CD8-positive, alpha-beta memory T cell (primary cell): ENCODE data around the gene GNB5. TPM values are rescaled to one million over a fixed set of nuclear protein-coding genes. Genes with fewer than 3 reads are reported as not detected.
A peak's percentile ranks its signal among the peaks of the same experiment; 100 is the strongest.
"Not testable (repeated sequence)": the region's sequence is repeated elsewhere in the genome, so short reads cannot be mapped to it uniquely, and the experiment has no call there.

Source experiments
- CTCF ChIA-PET: fragments of 350-600 bp; sonication (Branson Sonifier 250); formaldehyde crosslinking; loops from one replicate; lab custom pipeline; 2021; ENCODE audit warnings: antibody characterized with exemption; lab: Charles Lee
- POLR2A ChIA-PET: fragments of 350-600 bp; sonication (Branson Sonifier 250); formaldehyde crosslinking; loops from one replicate; lab custom pipeline; 2021; ENCODE audit warnings: antibody characterized with exemption; lab: Charles Lee
- DNase-seq, 5 donors: peaks; one replicate each; pipeline versions ENCODE4 v3.0.0 to v3.0.0-alpha.2; 2020 to 2022; ENCODE audit warnings: mixed read lengths in 1 of 5
- H3K27ac ChIP-seq: one replicate; pipeline ENCODE4 v1.7.0; 2013; ENCODE audit warnings: low read depth, mild to moderate bottlenecking, low read length, moderate library complexity
- H3K27me3 ChIP-seq: 2 replicates; pipeline ENCODE4 v1.7.0; 2013; ENCODE audit warnings: low read length, mild to moderate bottlenecking; ENCODE audit not compliant: insufficient read depth, poor library complexity, severe bottlenecking
- H3K36me3 ChIP-seq: 2 replicates; pipeline ENCODE4 v1.7.0; 2013; ENCODE audit warnings: mild to moderate bottlenecking, low read length, moderate library complexity; ENCODE audit not compliant: insufficient read depth
- H3K4me1 ChIP-seq: 2 replicates; pipeline ENCODE4 v1.7.0; 2013; ENCODE audit warnings: mild to moderate bottlenecking, low read length, moderate library complexity; ENCODE audit not compliant: insufficient read depth
- H3K4me3 ChIP-seq: 2 replicates; pipeline ENCODE4 v1.7.0; 2013; ENCODE audit warnings: mild to moderate bottlenecking, low read length
- H3K9me3 ChIP-seq: 2 replicates; pipeline ENCODE4 v1.7.0; 2013; ENCODE audit warnings: mild to moderate bottlenecking, low read length
- H3K27ac Mint-ChIP-seq, 8 donors: one replicate each; pipeline ENCODE4 v1.8.0; 2020 to 2021; ENCODE audit warnings: mixed read lengths in 8 of 8, mild to moderate bottlenecking in 6 of 8, inconsistent platforms in 3 of 8, moderate library complexity in 3 of 8
- H3K27me3 Mint-ChIP-seq, 2 donors: one replicate each; pipeline ENCODE4 v1.8.0; 2020 to 2021; ENCODE audit warnings: mixed read lengths in 2 of 2, mild to moderate bottlenecking in 1 of 2, moderate library complexity in 1 of 2
- H3K36me3 Mint-ChIP-seq, 3 donors: one replicate each; pipeline ENCODE4 v1.8.0; 2020 to 2021; ENCODE audit warnings: mixed read lengths in 3 of 3, inconsistent platforms in 1 of 3, mild to moderate bottlenecking in 1 of 3
- H3K4me1 Mint-ChIP-seq, 3 donors: one replicate each; pipeline ENCODE4 v1.8.0; 2020 to 2021; ENCODE audit warnings: mixed read lengths in 3 of 3, inconsistent platforms in 1 of 3, mild to moderate bottlenecking in 1 of 3
- H3K4me3 Mint-ChIP-seq, 7 donors: one replicate each; pipeline ENCODE4 v1.8.0; 2020 to 2021; ENCODE audit warnings: mixed read lengths in 7 of 7, mild to moderate bottlenecking in 6 of 7, moderate library complexity in 4 of 7, inconsistent platforms in 2 of 7
- H3K9me3 Mint-ChIP-seq, 5 donors: one replicate each; pipeline ENCODE4 v1.8.0; 2020 to 2022; ENCODE audit warnings: mixed read lengths in 5 of 5, mild to moderate bottlenecking in 3 of 5, moderate library complexity in 2 of 5, inconsistent platforms in 1 of 5
- polyA plus RNA-seq: library from polyadenylated mRNA; unstranded; fragments of 300-500 nt; fragmentation: Illumina TruSeq; gene quantifications from one replicate; pipeline ENCODE4 v1.2.3, GENCODE V29; 2021
- total RNA-seq, 2 experiments: library from RNA; stranded (reverse); gene quantifications; one replicate each; pipeline ENCODE4 v1.2.3, GENCODE V29; 2021

GNB5 gene
- total RNA-seq (10 to 100 TPM; 19.2 to 21.7 TPM), polyA plus RNA-seq (46.0 TPM)

DNA sequence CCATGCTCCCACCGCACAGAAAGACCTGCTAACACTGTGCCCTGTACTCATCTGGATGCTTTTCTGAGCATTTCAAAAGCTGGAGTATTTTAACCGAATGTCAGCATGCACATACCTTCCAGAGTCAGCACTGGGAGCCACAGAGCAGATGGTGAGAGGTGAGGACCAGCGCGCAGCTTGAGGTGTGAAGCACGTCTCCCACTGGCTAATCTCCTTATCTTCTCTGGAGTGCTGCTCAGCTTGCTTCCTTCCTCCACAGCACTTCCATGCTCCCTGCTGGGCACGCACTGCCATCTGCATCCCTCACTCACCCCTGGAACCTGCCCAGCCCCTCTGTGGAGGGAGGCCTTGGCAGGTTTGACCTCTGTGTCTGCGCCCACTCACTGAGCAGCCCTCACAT is at the start of gene GNB5:
TSS of gene GNB5 (minus strand) at position 186 of the 400 bp plus-strand sequence. CDS start 6,716 bp downstream, outside the sequence.
- Histone ChIP-seq H3K27ac (no peak within 1 kb of the TSS), H3K4me3 (no peak within 1 kb of the TSS), H3K9me3 (no peaks in the 10 kb centered on the region), H3K4me1 (no peaks in the 10 kb centered on the region), H3K36me3 (no peaks in the 10 kb centered on the region), H3K27me3 (no peaks in the 10 kb centered on the region)
- Mint-ChIP-seq H3K27me3 (no peaks in the 10 kb centered on the region), H3K36me3 (peaks cover 0 to 8% (median 0%) of the 10 kb centered on the region in 3 donors), H3K4me3 (no peak within 1 kb of the TSS), H3K9me3 (no peaks in the 10 kb centered on the region), H3K27ac (no peak within 1 kb of the TSS), H3K4me1 (no peaks in the 10 kb centered on the region)
- CTCF ChIA-PET: no interaction called here
- DNase-seq: no peak
- POLR2A ChIA-PET: interaction anchor here (1.4 kb wide), 1 partner anchor 12 kb away, joined by 12 read pairs; no protein-coding TSS in a partner anchor

DNA sequence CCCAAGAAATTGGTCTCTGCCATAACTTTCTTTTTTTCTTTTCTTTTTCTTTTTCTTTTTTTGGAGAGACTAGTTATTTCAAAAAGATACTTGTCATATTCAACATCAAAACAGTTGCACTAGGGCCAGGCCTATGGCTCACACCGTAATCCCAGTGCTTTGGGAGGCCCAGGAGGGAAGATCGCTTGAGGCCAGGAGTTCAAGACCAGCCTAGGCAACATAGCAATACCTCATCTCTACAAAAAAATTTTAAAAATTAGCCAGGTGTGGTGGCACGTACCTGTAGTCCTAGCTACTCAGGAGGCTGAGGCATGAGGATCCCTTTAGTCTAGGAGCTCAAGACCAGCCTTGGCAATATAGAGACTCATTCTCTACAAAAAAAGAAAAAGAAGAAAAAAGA is 49.0 kb upstream of the GNB5 start:
- no peaks in the 10 kb centered on the region for H3K9me3 Mint-ChIP-seq
- H3K4me3 ChIP-seq: no peak overlapping the region
- CTCF ChIA-PET: interaction anchor here (1.5 to 2.6 kb wide), 2 partner anchors 12 to 23 kb away, joined by 3 to 14 read pairs; no protein-coding TSS in a partner anchor
- no peaks in the 10 kb centered on the region for H3K9me3 ChIP-seq
- POLR2A ChIA-PET: no interaction called here
- H3K4me3 Mint-ChIP-seq: no peak overlapping the region
- no peak overlapping the region for H3K27ac Mint-ChIP-seq
- H3K27me3 Mint-ChIP-seq: peaks cover 0 to 4% of the 10 kb centered on the region in 2 donors
- peaks cover 0 to 1% (median 0%) of the 10 kb centered on the region in 3 donors for H3K36me3 Mint-ChIP-seq
- no peaks in the 10 kb centered on the region for H3K27me3 ChIP-seq
- H3K27ac ChIP-seq: no peak overlapping the region
- peaks cover 18% of the 10 kb centered on the region for H3K4me1 ChIP-seq
- peaks cover 7 to 16% (median 13%) of the 10 kb centered on the region in 3 donors for H3K4me1 Mint-ChIP-seq
- no peaks in the 10 kb centered on the region for H3K36me3 ChIP-seq
- no peak for DNase-seq

- H3K27ac ChIP-seq, H3K36me3 Mint-ChIP-seq, H3K9me3 Mint-ChIP-seq, DNase-seq, H3K4me3 ChIP-seq, H3K27me3 ChIP-seq, POLR2A ChIA-PET, H3K27me3 Mint-ChIP-seq, H3K27ac Mint-ChIP-seq, H3K9me3 ChIP-seq, H3K36me3 ChIP-seq, H3K4me3 Mint-ChIP-seq: not testable (repeated sequence)
- H3K4me1 ChIP-seq: peaks cover 29% of the 10 kb centered on the region
- peaks cover 12 to 23% (median 18%) of the 10 kb centered on the region in 3 donors for H3K4me1 Mint-ChIP-seq
- CTCF ChIA-PET: interaction anchor here (1.5 to 2.6 kb wide), 2 partner anchors 11 to 22 kb away, joined by 3 to 14 read pairs; no protein-coding TSS in a partner anchor
Measured at GRCh38 chr15:52238989-52239525, 47.9 kb upstream of the GNB5 start.

DNA sequence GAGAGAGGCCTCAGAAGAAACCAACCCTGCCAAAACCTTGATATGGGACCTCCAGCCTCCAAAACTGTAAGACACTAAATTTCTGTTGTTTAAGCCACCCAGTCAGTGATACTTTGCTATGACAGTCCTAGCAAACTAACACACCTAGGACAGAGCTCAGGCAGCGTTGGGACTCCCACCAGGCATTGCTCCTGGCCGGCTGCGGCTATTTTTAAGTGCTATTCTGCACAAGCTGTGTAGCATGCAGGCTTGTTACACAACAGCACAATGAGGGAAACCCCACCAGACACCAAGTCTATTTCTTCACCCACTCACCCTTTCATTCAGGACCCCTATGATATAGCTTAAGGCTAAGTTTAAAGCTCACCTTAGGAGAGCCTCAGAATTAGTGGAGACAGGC is 47.0 kb upstream of the GNB5 start:
- H3K4me1 ChIP-seq: peaks cover 38% of the 10 kb centered on the region
- H3K36me3 Mint-ChIP-seq: peaks cover 0 to 2% (median 0%) of the 10 kb centered on the region in 3 donors
- POLR2A ChIA-PET: no interaction called here
- no peak for DNase-seq
- H3K36me3 ChIP-seq: no peaks in the 10 kb centered on the region
- peak overlapping the region in 1 of 8 donors; percentile 24 for H3K27ac Mint-ChIP-seq
- H3K4me3 ChIP-seq: no peak overlapping the region
- CTCF ChIA-PET: interaction anchor here (1.3 to 2.0 kb wide), 2 partner anchors 10 to 19 kb away, joined by 3 to 6 read pairs; no protein-coding TSS in a partner anchor
- H3K4me3 Mint-ChIP-seq: no peak overlapping the region
- no peaks in the 10 kb centered on the region for H3K27me3 Mint-ChIP-seq
- H3K9me3 Mint-ChIP-seq: no peaks in the 10 kb centered on the region
- no peaks in the 10 kb centered on the region for H3K27me3 ChIP-seq
- peaks cover 10 to 23% (median 18%) of the 10 kb centered on the region in 3 donors for H3K4me1 Mint-ChIP-seq
- no peak overlapping the region for H3K27ac ChIP-seq
- H3K9me3 ChIP-seq: no peaks in the 10 kb centered on the region

- H3K36me3 Mint-ChIP-seq: peaks cover 0 to 2% (median 0%) of the 10 kb centered on the region in 3 donors
- H3K27ac ChIP-seq: no peak overlapping the region
- no peaks in the 10 kb centered on the region for H3K27me3 ChIP-seq
- H3K36me3 ChIP-seq: no peaks in the 10 kb centered on the region
- H3K27me3 Mint-ChIP-seq: no peaks in the 10 kb centered on the region
- H3K9me3 Mint-ChIP-seq: no peaks in the 10 kb centered on the region
- peaks cover 33% of the 10 kb centered on the region for H3K4me1 ChIP-seq
- CTCF ChIA-PET: interaction anchor here (0.8 to 2.0 kb wide), 2 partner anchors 8 to 9 kb away, joined by 3 to 6 read pairs; no protein-coding TSS in a partner anchor
- H3K4me3 ChIP-seq: no peak overlapping the region
- peak overlapping the region in 2 of 8 donors; percentile 38 to 72 for H3K27ac Mint-ChIP-seq
- no peaks in the 10 kb centered on the region for H3K9me3 ChIP-seq
- peaks cover 6 to 14% (median 11%) of the 10 kb centered on the region in 3 donors for H3K4me1 Mint-ChIP-seq
- no peak overlapping the region for H3K4me3 Mint-ChIP-seq
- no peak for DNase-seq
- POLR2A ChIA-PET: no interaction called here
Measured at GRCh38 chr15:52236013-52236412, 44.8 kb upstream of the GNB5 start.

GRCh38 chr15:52234596-52235541 is 43.7 kb upstream of the GNB5 start:
- H3K9me3 ChIP-seq: no peaks in the 10 kb centered on the region
- H3K9me3 Mint-ChIP-seq: no peaks in the 10 kb centered on the region
- H3K27me3 Mint-ChIP-seq: no peaks in the 10 kb centered on the region
- H3K27me3 ChIP-seq: no peaks in the 10 kb centered on the region
- peak overlapping the region in 6 of 8 donors; percentile 25 to 93 (median 71) for H3K27ac Mint-ChIP-seq
- no peaks in the 10 kb centered on the region for H3K36me3 ChIP-seq
- ChIA-PET CTCF (interaction anchor here (0.8 kb wide), 1 partner anchor 8 kb away, joined by 3 read pairs; no protein-coding TSS in a partner anchor), POLR2A (no interaction called here)
- peaks cover 6 to 14% (median 7%) of the 10 kb centered on the region in 3 donors for H3K4me1 Mint-ChIP-seq
- peak in 1 of 5 donors; percentile 35 for DNase-seq
- H3K4me1 ChIP-seq: peaks cover 30% of the 10 kb centered on the region
- H3K36me3 Mint-ChIP-seq: peaks cover 0 to 2% (median 0%) of the 10 kb centered on the region in 3 donors
- H3K27ac ChIP-seq: no peak overlapping the region
- H3K4me3 Mint-ChIP-seq: peak overlapping the region in 1 of 7 donors; percentile 56
- H3K4me3 ChIP-seq: no peak overlapping the region

GRCh38 chr15:52233405-52233804 is 42.2 kb upstream of the GNB5 start:
- no peaks in the 10 kb centered on the region for H3K27me3 Mint-ChIP-seq
- H3K4me1 Mint-ChIP-seq: peaks cover 6 to 14% (median 7%) of the 10 kb centered on the region in 3 donors
- peaks cover 0 to 2% (median 0%) of the 10 kb centered on the region in 3 donors for H3K36me3 Mint-ChIP-seq
- Histone ChIP-seq H3K36me3 (no peaks in the 10 kb centered on the region), H3K4me3 (no peak overlapping the region), H3K27me3 (no peaks in the 10 kb centered on the region), H3K4me1 (peaks cover 30% of the 10 kb centered on the region), H3K9me3 (no peaks in the 10 kb centered on the region), H3K27ac (no peak overlapping the region)
- no peak overlapping the region for H3K27ac Mint-ChIP-seq
- no peak for DNase-seq
- no peaks in the 10 kb centered on the region for H3K9me3 Mint-ChIP-seq
- CTCF ChIA-PET: interaction anchor here (1.6 kb wide), 1 partner anchor 28 kb away, joined by 3 read pairs; no protein-coding TSS in a partner anchor
- POLR2A ChIA-PET: no interaction called here
- H3K4me3 Mint-ChIP-seq: no peak overlapping the region
